GM18861 (cell line): ENCODE measurements around the gene ADAMTS12.
A peak's percentile ranks its signal among the peaks of the same experiment; 100 is the strongest.

Source experiments
- ATAC-seq: cut with Tn5 transposase; IDR thresholded peaks from one replicate; pipeline ENCODE4 v1.9.1; 2021; ENCODE audit not compliant: unreplicated experiment

The ADAMTS12 gene

GRCh38 chr5:33846851-33847250 is 44.9 kb downstream of the ADAMTS12 start:
- no peak for ATAC-seq

- no peak for ATAC-seq
Observed at GRCh38 chr5:33843579-33843978, 48.2 kb downstream of the ADAMTS12 start.

GRCh38 chr5:33842456-33842855 is 49.3 kb downstream of the ADAMTS12 start:
- ATAC-seq: no peak

- ATAC-seq: no peak
Observed at GRCh38 chr5:33841891-33842290, 49.9 kb downstream of the ADAMTS12 start.

- ATAC-seq: peak; percentile 73
Observed at GRCh38 chr5:33840927-33841547, 50.8 kb downstream of the ADAMTS12 start.

GRCh38 chr5:33837301-33837700 is 54.5 kb downstream of the ADAMTS12 start:
- no peak for ATAC-seq

GRCh38 chr5:33834334-33834733 is 57.5 kb downstream of the ADAMTS12 start:
- no peak for ATAC-seq

- ATAC-seq: no peak
Observed at GRCh38 chr5:33833237-33833575, 58.6 kb downstream of the ADAMTS12 start.

- no peak for ATAC-seq
Observed at GRCh38 chr5:33832404-33833236, 59.2 kb downstream of the ADAMTS12 start.

GRCh38 chr5:33831041-33831440 is 60.7 kb downstream of the ADAMTS12 start:
- ATAC-seq: no peak

- ATAC-seq: no peak
Observed at GRCh38 chr5:33829430-33829829, 62.4 kb downstream of the ADAMTS12 start.

- ATAC-seq: no peak
Observed at GRCh38 chr5:33828626-33829308, 63.0 kb downstream of the ADAMTS12 start.

GRCh38 chr5:33827885-33828284 is 63.9 kb downstream of the ADAMTS12 start:
- ATAC-seq: no peak

- ATAC-seq: no peak
Observed at GRCh38 chr5:33827018-33827707, 64.6 kb downstream of the ADAMTS12 start.

GRCh38 chr5:33824516-33825195 is 67.1 kb downstream of the ADAMTS12 start:
- peak; percentile 79 for ATAC-seq

- ATAC-seq: no peak
Observed at GRCh38 chr5:33817301-33817700, 74.5 kb downstream of the ADAMTS12 start.

- no peak for ATAC-seq
Observed at GRCh38 chr5:33816791-33817190, 75.0 kb downstream of the ADAMTS12 start.

- ATAC-seq: no peak
Observed at GRCh38 chr5:33812746-33813145, 79.0 kb downstream of the ADAMTS12 start.

- no peak for ATAC-seq
Observed at GRCh38 chr5:33810491-33811120, 81.2 kb downstream of the ADAMTS12 start.

- no peak for ATAC-seq
Observed at GRCh38 chr5:33809936-33810335, 81.9 kb downstream of the ADAMTS12 start.
